HG02623 (cell line): ENCODE data around the gene CDKN1C.

Experiments
- ATAC-seq: cut with Tn5 transposase; IDR thresholded peaks from one replicate; pipeline ENCODE4 v1.9.1; 2021; ENCODE audit warnings: moderate library complexity; ENCODE audit not compliant: unreplicated experiment

CDKN1C gene

DNA sequence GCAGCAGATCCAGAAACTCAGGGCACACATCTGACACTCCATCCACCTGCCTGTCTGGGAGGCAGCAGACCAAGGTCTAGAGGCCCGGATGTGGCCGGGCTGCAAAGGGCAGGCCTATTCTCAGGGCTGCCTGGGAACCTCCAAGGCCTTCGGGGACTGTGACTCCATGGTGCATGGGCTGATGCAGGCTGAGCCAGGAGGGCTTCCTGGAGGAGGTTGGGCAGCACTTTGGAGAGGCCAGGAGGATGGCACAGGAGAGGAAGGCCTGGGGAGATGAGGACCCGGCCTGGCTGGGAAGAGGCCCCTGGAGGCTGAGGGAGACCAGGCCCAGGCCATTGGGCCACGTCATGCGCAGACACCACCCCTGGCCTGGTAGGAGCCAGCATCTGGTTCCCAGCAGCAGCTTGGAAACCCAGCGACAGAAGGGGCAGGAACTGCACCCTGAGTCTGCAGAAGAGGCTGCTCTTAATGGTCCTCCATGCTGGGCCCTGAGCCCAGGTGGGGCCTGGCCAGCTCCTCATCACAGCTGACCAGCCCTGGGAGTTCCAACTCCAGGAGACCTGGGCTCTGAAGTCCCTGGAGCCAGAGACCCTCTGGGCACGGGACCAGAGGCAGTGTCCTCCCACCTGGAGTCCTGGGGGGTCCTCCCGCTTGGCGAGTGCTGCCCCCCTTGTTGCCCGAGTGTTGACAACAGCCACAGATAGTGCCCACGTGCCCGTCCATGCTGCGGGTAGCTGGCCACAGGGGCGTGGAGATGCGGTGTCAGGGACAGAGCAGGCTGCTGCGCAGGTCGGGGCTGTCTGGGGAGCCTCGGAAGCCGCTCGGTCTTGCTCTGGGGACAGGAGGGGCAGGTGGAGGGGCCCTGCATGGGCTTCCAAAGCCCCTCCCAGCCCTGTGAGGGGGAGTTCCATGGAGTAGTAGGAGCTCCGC, 38.1 kb upstream of the CDKN1C start:
- ATAC-seq: no peak

DNA sequence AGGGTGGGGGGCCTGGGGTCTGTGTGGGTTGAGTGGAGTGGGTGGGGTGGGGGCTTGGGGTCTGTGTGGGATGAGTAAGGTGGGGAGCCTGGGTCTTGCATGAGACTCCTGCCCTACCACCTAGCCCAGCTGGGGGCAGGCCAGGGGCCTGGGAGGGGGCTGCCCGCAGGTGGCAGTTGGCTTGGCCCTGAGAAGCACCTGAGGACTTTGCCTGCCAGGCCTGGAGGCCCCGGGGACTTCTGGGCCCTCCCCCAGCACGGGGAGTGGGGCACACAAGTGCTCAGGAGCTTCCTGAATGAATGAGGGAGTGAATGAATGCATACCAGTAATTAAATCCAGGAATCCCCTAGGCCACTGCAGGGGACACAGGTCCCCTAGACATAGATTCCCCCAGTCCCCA, 37.1 kb upstream of the CDKN1C start:
- ATAC-seq: no peak

DNA sequence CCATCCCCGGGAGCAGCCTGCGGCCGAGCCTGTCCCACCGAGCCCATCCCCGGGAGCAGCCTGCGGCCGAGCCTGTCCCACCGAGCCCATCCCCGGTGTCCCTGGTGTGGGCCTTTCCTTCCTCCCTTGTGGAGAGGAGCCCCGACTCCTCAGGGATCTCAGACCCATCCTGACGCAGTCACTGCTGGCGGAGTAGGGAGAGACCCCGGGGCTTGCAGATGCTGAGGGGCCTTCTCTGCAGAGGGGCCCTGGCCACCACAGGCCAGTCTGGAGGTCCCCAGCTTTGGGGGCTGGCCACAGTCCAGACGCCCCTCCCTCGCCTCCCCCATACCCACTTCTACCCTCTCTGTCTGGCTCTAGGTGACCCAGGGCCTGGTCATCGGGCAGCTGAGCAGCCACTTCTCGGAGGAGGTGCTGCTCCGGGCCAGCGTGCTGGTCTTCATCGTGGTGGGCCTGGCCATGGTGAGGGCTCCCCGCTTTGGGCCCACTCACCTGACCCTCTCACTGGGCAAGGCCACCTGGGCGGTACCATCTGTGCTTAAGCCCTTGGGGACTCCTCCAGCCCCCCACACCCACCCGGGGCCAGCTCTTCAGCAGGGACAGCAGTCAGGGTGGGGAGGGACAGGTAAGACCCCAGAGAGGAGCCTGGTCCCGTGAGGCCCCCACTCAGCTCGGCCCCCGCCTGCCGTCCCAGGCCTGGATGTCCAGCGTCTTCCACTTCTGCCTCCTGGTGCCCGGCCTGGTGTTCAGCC, 36.3 kb upstream of the CDKN1C start:
- ATAC-seq: no peak

- ATAC-seq: no peak
Measured at GRCh38 chr11:2921261-2921660, 35.7 kb upstream of the CDKN1C start.

GRCh38 chr11:2920343-2920742, 34.8 kb upstream of the CDKN1C start:
- ATAC-seq: no peak

DNA sequence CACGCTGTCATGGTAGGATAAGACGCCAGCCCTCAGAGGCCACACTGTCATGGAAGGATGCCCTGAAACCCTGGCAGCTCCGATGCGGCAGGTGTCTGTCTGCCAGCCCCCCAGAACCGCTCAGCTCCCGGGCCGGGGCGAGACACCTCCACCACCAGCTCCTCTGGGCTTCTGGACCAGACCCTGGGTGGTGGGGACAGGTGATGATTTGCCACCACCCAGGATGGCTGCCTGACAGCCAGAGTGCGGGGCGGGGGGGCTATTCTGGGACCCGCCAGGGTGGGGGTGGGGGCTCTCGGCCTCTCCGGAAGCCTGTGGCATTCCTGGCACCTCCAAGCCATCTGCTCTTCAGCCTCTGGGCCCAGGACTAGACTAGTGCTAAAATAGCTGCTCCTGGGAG, 34.3 kb upstream of the CDKN1C start:
- no peak for ATAC-seq

DNA sequence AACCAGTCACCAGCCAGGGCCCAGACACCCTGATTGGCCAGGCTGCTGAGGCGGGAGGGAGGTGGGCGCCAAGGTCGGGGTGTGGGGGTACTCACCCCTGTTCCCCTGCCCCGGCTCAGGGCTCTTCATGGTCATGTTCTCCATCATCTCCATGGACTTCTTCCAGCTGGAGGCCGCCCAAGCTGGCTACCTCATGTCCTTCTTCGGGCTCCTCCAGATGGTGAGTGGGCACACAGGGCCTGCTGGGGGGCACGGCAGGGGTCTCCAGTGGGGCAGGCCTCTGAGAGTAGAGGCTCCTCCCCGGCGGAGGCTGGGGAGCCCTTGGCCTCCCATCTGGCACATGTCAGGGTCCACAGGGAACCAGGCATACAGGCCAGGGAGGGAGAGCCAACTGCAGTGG, 33.6 kb upstream of the CDKN1C start:
- no peak for ATAC-seq

- ATAC-seq: no peak
Measured at GRCh38 chr11:2917842-2918490, 32.4 kb upstream of the CDKN1C start.

DNA sequence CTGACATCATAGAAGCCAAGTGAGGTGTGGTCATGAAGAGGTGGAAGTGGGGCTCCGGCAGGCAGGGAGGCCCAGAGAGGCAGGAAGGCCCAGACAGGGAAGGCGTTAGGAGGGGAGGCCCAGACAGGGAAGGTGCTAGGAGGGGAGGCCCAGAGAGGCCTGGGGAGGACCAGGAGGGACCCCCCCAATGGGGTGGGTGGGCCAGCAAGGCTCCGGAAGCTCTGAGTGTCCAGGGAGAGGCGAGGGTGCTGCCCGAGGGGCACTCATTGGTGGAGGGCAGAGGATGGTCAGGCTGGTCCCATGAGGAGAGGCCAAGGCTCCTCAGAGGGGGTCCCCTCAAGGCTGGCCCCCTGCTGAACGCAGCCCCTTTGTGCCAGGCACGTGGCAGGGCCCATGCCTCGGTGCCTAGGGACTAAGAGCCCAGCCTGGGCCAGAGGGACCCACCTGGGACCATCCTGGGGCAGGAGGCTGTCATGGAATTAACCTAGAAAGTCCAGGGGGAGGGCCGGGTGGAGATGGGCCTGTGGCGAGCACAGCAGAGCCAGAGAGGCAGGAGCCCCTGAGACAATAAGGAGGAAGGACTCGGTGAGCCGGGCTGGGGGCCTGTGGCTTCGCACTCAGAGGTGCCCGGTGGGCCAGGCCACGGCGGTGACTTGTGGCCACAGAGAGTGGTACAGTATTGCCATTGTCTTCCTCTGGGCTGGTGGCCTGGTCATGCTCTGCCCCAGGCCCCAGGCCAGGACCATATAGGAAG, 31.5 kb upstream of the CDKN1C start:
- no peak for ATAC-seq

- ATAC-seq: no peak
Measured at GRCh38 chr11:2916114-2916891, 30.7 kb upstream of the CDKN1C start.

- ATAC-seq: no peak
Measured at GRCh38 chr11:2915473-2915872, 29.9 kb upstream of the CDKN1C start.

GRCh38 chr11:2914455-2915195, 29.1 kb upstream of the CDKN1C start:
- no peak for ATAC-seq

DNA sequence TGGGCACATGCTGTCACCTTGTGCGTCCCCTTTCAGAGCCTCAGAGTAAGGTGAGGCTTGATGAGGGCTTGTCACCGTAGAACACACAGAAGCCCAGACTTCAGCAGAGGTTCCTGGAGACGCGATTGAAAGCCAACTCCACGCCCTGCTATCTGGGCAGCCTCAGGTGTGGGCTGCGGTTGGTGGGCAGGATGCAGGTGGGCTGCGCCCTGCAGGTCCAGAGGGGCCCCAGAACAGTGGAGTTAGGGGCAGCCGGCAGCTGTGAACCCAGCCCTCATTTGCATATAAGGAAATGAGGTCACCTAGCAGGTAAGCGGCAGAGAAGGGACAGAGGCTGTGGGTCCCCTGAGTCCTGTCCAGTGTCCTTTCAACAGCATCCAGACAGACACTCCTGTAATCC, 28.2 kb upstream of the CDKN1C start:
- ATAC-seq: no peak

GRCh38 chr11:2913019-2913431, 27.4 kb upstream of the CDKN1C start:
- ATAC-seq: no peak

DNA sequence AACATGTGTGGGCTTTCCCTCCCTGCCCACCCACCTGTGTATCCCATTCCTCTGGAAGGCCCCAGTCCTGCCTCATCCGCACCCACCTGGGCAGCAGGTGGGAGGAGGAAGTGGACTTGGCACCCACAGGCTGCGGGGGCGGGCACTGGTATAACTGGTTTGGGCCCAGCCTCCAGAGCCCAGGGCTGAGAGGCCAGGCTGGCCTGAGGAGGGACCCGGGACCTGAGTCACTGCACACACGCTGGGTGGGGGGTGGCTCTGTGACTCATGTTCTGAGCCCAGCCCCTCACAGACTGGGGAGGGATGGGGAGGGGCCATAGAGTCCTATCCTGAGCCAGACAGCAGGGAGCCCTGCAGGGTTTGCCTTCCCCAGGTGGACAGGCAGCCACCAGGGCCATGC, 26.9 kb upstream of the CDKN1C start:
- no peak for ATAC-seq

DNA sequence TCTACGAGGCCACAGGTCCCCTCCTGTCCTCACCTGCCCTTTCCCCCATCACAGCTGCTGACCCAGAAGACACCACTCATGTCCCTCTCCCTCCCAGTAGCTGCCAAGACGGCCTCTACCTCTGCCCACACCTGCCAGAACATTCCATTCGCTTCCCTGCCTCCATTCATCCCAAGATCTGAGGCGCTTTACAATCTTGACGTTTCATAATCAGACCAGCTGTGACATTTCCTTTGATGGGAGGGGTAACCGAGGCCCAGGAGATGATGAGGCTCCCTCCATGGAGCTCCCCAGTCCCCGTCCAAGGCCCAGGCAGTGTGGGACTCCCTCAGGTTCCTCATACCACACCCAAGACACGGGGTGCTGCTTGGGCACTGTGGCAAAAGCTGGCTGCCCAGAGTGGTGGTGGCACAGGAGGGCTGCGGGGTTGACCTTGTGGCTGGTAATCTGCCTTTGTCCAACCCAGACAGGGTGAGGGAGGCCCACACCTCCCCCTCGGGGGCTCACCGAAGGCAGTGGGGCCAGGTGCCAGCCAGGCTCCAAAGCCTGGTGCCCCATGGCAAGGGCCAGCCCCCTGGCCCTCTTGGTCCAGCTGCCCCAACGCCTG, 26.3 kb upstream of the CDKN1C start:
- ATAC-seq: no peak

GRCh38 chr11:2911088-2911784, 25.7 kb upstream of the CDKN1C start:
- no peak for ATAC-seq

GRCh38 chr11:2910401-2910955, 24.9 kb upstream of the CDKN1C start:
- ATAC-seq: no peak
